ENCODE measurements around the gene WNT10A.

Gene WNT10A

DNA sequence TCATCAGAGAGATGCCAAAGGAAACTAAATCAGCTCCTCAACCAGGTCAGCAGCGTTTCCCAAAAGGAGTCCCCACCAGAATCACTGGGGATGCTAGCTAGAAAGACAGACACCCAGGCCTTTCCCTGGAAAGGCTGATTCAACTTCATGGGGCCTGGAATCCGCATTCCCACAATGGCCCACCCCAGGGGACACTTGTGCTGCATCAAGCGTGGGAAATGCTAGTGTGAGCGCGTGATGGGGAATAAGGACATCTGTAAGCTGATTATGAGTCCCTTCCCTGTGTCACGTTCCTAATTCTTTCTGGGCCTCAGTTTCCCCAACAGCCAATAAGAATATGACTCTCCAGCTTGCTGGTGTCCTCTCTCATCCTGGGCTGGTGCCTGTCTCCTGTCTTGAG lies 2.2 kb upstream of the WNT10A start:
- DNase-seq = no peak

DNA sequence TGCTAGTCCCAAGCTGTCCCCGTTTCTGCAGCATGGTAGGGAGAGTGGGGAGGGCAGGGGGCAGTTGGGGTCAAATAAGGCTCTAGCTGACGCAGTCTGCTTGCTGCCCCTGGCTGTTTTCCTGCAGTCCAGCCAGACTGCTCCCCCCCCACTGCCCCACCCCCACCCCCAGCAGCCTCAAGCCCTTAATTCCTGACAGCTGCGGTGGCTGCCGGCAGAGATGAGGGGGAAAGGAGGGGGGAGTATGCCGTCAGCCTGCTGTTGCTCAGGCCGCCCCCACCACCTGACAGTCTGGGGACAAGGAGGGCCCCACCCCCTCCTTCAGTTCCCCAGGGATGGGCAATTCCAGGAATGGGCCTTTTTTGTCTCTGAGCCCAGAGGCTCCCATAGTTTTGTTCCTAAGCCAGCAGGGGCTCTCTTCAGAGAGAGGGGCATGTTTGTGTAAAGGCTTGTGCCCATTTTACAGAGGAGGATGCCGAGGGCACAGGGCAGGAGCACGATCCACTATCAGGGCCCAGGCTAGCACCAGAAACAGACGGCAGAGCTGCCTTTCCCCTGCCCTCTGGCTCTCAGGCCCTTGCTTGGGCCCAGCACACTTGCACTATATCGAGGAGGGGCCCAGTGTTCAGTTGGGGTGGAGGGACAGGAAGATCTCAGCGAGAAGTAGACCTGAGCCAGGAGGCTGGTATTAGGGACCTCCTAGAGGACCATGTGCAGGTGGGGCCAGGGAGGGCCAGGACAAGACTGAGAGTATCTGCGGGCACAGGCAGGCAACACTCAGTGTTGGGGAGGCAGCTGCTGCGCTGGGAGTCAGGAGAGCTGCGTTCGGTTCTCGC lies 1.5 kb upstream of the WNT10A start:
- DNase-seq = peak; percentile 86 to 93

DNA sequence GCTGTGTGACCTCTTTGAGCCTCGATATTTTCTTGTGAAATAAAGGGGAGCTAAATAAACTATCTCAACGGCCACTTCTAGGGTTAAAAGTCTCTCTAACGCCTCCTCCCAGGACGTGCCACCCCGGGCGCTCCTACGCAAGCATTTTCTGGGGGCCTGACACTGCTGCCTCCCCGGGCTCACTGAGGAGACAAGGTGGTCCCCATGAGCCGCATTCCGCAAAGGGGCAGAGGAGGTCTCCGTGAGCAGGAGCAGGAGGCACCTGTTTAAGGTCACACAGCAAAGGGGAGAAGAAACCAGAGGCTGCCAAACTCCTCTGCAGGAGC lies 913 bp upstream of the WNT10A start:
- no peak for DNase-seq

DNA sequence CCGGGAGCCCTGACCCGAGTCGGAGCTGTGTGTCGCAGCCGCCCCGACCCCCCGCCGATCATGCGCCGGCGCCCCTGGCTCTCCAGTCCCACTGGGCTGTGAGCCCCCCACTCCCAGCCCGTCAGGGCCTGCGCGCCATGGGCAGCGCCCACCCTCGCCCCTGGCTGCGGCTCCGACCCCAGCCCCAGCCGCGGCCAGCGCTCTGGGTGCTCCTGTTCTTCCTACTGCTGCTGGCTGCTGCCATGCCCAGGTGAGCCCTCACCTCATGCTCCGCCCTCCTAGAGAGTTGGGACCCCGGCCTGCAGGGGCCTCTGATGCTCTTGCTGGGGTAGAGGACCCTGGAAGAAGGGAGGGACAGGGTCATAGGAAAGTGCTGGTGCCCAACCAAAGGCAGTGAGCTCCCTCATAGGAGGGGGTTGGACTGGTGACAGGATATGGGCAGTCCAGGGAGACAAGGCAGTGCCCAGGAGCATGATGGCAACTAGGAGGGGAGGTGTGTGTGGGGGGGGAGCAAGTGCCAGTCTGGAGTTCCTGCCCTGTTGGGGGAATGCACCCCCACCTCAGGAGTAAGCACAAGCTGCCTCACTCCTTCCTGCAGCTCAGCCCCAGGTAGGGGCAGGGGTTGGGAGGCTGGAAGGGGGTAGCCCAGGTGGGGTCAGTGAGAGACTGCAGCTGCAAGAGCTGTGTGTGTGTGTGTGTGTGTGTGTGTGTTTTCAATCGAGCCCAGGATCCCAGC lies 375 bp downstream of the WNT10A start:
- DNase-seq = no peak

DNA sequence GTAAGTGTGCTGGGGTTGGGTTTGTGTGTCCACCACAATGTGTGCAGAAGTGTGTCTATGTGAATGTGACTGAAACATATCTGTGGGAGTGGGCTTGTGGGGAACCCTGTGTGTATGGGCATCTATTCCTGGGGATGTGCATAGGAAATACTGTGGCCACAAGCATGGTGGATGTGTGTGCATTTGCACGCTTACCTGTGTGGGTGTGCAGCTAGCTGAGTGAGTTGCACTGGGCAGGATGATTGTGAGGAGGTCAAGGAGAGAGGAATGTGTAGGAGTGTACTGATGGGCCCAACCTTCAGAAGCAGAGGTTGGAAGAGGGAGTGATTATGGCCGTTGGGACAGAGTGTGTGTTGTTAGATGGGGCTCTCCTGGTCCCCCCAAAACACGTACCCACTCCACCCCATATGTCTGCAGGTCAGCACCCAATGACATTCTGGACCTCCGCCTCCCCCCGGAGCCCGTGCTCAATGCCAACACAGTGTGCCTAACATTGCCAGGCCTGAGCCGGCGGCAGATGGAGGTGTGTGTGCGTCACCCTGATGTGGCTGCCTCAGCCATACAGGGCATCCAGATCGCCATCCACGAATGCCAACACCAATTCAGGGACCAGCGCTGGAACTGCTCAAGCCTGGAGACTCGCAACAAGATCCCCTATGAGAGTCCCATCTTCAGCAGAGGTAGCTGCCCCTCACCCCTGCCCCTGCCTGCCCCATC lies 1.2 kb downstream of the WNT10A start:
- DNase-seq = peak in 1 of 2 experiments; percentile 69

DNA sequence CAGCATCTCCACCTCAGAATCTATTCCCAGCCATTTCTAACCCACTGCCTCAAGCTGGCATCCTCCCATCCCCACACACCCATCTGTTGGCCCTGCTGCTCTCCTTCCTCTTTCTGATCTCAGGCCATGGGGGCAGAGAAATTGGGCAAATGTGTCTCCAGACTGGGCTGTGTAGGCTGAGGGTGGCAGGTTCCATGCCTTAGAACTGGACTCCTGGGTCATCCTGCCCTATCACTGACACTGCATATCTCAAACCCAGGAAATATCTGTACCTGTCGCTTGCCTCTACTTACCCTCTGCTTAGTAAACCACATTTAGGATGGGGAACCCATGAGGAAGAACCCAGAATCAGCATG lies 1.8 kb downstream of the WNT10A start:
- peak in 1 of 2 experiments; percentile 69 for DNase-seq

DNA sequence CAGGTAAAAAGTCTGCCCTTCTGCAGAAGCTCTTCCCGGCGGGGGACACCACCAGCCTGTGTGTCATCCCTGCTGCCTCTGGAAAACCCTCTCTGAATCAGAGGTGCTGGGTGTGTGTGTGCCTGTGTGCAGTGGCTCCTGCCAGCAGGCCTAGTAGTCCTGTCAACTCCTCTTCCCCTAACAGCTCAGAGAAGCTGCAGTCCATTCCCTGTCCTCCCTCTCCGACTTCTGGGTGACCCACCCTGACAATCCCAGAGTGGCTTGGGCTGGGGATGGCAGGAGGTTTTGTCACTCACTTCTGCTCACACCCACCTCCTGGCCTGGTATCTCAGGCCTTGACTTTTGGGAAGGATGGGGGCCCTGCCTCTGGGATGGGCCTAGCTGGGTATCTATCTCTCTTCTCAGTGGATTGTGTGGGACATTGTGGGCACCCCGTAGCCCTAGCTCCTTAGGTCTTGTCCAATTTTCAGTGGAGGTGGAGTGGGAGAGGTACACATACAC lies 2.3 kb downstream of the WNT10A start:
- no peak for DNase-seq

DNA sequence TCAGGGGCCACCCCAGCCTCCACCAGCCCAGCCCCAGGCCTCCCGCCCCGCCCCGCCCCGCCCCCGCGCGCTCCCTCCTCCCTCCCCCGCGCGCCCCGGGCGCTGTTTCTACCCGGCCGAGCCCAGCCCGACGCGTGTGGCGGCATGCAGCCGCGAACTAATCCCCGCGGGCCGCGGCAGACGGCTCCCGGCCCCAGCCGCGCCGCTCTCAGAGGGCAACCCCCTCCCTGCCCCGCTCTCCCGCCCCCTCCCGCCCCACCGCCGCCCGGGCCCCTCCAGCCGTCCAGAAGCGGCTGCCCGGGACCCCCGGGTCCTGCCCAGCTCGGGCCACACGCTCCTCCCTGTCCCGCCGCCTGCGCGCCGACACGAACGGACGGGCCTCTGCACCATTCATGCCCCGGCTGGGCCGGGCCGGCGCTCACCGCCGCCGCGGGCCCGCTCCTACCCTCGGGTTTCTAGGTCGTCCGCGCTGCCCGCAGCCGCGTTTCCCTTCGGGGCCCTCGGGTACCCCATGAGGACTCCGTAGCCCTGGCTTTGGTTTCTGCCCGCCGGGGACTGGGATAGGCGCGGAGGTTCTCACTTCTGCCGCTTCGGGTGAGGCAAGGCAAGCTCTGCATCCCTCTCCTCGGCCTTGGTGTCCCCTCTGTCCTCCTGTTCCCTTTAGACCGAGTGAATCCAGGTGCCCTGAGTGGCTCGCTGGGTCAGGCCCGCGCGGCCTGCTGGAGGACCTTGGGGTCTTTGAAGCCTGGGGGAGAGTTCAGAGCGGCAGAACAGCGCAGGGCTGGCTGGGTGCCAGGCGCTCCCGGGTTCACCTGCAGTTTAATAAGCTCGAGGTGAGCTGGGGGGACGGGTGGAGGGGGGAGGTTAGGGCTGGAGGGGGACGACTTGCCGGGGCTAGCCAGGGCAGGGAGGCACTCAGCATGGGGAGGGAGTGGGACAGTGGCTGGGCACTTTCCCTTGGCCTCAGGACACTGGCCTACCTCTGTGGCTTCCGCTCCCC lies 3.1 kb downstream of the WNT10A start:
- DNase-seq = peak in 1 of 2 experiments; percentile 45

DNA sequence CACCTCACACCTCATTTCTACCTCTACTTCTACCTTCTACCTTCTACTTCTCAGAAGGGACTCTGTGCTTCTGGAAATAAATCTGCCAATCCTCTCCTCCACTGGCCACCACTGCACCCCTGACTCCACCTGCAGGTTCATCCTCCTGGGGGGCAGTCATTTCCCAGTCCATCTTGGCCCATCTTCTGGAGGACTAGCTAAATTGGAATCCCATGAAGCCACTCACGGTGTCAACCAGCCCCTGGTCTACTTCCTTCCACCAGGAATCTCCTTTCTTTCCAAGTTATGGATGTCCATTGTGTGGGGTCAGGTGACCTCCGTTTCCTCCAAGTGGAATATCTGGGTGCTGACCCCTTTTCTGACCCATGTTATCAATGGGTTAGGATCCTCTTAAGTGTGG lies 3.9 kb downstream of the WNT10A start:
- no peak for DNase-seq

DNA sequence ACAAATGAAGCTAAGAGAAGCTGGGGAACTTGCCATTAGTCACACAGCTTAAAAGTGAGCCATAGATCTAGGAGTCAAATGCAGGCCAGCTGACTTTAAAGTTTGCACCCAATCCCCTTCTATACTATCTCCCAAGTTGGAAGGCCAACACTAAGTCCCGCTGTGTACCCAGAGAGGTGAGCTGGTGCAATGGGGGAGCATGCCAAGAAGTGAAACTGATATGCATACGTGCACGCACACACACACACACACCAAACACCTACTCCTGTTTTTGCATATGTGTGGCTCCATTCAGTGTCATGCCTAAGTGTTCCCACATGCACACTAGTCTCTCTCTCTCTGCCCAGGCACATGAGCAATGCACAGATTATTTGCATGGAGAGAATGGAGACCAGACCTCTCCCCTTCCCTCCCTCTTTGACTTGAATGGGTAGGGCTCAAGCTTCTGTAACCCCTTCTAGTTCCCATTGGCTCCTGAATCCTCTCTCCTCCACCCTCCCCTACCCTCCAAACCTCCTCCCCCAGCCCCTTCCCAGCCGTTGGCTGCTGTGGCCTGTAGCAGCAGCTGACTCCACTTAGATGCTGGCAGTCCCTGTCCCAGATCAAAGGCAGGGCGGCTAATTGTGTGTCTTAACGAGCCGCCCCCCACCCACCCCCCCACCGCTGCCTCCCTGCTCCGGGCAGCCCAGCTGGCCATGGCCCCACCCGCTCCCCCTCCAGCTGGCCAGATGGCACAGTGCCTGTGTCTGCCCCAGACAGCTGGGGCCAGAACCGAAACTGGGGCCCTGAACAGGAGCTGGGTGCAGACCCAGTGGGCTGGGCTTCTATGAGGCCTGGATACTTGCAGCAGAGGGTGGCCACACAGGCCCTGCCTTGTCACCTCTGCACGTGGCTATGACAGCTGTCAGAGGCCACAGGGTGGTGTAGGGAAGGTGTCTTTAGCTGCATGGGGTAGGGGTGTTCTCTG lies 5.6 kb downstream of the WNT10A start:
- peak; percentile 93 to 96 for DNase-seq

DNA sequence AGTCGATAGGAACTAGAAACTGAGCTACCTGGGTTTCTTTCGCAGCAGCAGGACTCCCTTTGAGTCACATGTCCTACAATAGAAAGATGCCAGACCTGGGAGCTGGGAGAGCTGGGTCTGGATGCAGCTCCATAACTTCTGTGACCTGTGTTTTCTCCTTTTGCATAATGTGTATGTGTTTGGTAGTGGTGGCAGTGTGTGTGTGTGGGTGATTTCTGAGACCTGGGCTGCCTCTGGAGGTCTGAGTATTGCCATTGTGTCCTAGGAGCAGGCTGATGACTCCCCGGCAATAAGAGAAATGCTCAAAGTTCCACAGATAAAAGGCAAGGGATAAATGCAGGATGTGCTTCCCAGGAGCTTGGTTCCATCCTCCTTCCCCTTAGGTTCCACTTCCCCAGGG lies 6.4 kb downstream of the WNT10A start:
- no peak for DNase-seq

DNA sequence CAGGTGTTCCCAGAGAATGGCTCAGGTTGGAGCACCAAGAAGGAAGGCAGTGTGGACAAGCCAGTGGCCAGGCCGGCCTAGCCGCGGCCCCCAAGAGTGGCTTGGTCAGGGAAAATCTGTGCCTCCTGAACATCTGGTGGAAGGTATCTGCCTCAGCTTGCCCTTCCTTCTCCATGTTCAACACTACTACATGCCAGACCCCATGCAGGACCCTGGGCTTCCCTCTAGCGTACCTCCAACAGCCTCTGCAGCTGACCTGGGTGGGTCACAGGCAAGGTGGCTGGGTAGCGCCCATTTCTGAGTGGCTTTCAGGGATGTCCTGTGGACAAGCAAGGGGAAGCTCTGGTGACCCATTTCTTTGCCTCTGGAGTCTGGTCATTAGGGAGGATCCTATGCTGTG lies 7.7 kb downstream of the WNT10A start:
- no peak for DNase-seq

DNA sequence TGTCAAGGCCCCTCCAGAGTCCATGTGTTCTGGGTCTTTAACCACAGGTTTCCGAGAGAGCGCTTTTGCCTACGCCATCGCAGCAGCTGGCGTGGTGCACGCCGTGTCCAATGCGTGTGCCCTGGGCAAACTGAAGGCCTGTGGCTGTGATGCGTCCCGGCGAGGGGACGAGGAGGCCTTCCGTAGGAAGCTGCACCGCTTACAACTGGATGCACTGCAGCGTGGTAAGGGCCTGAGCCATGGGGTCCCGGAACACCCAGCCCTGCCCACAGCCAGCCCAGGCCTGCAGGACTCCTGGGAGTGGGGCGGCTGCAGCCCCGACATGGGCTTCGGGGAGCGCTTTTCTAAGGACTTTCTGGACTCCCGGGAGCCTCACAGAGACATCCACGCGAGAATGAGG lies 9.3 kb downstream of the WNT10A start:
- no peak for DNase-seq

DNA sequence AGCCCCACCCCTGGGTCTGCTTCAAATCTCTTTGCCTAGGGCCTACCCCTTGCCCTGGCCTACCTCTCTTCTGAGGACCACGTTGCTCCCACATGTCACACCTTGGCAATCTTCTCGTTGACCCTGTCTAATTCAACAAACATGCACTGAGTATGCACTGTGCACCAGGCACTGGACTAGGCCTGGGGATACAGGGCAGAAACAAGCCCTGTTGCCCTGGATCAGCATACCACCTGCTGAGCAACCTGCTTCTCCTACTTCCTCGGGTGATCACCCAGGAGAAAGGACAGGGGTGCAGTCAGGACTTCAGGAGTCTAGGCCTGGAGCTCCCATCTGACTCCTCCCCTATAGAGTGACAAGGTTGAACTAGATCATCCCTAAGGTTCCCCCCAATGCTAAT lies 9.7 kb downstream of the WNT10A start:
- DNase-seq = no peak

DNA sequence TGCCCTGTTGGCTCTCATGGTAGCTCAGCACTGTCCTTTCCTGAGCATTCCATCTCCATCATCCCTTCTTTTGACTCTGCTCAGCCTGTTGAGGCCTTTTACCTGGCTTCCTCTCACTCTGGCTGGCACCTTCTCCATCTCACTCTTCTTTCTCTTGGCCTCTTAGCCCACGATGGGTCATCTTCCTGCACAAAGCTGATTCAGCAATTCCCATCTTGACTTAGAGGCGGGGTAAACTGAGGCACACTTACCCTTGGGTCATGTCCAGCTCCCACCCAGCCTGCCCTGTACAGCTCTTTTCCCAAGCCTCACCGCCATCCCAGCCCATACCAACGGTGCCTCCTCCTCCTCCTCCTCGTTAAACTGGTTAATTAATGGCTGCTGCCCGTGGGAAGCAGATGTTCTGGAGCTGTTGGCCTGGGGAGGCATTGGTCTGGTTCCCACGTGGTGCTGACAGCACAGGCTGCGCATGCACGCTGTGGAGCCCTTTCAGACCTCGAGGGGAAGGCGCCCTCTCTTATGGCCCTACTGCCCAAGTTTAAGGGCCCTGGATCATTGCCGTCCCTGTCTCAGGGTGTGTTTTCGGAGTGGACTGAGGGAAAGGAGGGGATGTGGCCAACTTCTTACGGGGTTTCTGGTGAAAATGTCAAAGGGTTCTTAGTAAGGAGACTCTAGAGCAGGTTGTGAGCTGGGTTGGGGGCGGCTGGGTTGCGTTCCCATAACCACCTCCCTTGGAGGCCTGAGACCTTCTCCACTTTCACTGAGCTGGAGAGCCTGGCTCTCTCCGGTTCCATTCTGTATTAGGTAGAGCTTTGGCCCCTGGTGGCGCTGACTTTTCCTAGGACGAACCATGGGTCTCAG lies 10.9 kb downstream of the WNT10A start:
- peak in 1 of 2 experiments; percentile 35 for DNase-seq

DNA sequence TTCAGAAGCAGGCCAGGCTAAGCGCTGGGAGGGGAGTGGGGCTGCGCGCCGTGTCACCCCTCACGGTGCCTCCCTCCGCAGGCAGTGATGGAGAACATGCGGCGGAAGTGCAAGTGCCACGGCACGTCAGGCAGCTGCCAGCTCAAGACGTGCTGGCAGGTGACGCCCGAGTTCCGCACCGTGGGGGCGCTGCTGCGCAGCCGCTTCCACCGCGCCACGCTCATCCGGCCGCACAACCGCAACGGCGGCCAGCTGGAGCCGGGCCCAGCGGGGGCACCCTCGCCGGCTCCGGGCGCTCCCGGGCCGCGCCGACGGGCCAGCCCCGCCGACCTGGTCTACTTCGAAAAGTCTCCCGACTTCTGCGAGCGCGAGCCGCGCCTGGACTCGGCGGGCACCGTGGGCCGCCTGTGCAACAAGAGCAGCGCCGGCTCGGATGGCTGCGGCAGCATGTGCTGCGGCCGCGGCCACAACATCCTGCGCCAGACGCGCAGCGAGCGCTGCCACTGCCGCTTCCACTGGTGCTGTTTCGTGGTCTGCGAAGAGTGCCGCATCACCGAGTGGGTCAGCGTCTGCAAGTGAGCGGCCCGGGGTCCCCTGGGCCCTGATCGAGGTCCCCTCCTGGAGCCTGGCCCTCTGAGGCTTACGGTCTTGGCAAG lies 12.2 kb downstream of the WNT10A start:
- DNase-seq = peak; percentile 39 to 79

DNA sequence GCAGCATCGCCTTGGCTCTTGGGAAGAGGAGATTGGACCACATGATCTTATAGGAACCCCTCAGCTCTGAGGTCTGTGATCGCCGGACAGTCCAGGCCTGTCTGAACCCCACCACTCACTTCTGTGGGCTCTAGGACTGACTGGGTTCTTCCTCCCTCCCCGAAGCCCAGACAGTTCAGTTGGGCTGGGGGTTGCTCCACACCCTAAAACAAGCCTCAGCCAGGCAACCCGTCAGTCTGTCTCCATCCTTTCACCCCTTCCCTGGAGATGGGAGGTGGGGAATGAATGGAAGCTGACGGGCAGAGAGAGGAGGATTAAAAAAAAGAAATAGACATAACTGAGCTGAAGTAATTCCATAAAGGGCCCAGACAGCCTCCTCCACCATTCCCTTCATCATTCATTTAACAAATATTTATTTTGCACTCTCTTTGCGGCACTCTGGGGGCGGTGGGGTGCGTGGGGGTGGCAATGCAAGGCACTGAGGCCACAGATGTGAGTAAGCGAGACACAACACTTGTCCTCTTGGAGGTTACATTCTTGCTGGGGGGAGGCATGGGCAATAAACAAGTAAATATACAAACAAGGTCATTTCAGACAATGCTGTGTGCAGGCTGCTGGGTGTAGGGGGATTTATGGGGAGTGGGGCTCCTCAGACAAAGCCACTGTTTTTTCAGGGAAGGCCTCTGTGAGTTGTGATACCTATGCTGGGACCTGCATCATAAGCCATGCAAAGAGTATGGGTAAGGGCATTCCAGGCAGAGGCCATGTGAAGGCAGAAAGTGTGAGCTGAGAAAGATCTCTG lies 12.9 kb downstream of the WNT10A start:
- no peak for DNase-seq

DNA sequence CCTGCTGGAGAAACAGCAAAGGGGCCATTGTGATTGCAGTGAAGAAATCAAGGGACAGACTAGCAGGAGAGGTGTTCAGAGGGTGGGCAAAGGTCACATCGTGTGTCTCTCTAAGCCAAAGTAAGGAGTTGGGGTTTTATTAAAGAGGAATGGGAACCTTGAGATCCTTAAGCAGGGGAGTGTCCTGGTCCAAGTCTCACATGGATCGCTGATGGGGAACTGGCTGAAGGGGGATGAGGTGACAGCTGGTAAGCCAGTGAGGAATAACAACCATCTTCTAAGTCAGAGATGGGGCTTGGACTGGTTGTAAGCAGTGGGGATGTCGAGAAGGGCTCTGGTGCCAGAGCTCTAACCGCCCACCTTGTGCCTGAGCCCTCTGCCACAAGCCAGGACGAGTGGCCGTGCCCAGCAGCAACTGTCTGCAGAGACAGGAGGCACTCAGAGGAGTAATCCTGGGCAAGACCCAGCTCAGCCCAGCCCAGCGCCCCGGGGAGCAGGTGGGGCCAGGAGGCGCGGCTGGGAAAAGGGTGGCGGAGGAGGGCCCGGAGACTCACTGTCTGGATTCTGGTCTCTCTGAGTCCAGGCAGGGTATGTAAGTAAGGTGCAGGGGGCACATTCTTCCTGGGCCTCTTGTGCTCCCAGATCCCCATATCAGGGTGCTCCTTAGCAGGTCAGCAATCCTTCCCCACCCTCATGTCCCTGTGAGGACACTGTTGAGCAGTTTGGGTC lies 13.7 kb downstream of the WNT10A start:
- peak; percentile 32 to 59 for DNase-seq
